NCI-H526 (cell line): Measurements from ENCODE around the gene ASTN2.

Source experiments
- DNase-seq, 2 experiments: peaks; one replicate each; lab custom pipeline; 2025; lab: John Stamatoyannopoulos, UW

ASTN2 gene

DNA sequence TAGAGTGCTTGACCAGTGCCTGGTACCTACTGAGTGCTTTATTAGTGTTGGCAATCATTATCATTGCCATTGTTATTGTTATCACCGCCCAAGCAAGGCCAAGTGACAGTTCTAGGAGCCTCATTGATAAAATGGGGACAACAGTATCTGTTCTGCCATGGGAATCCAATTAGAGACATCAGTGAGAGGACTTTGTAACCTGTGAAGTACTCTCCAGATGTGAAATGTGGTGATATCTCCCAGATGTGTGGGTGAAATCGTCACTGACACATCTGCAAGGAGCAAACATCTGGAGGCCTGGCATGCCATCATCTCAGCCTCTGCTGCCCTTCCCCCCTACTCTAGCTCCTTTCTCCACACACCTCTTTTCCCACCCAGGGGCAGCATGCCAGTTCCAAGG is 1000.5 kb downstream of the ASTN2 start:
- DNase-seq = no peak

GRCh38 chr9:116411506-116411905 is 1003.4 kb downstream of the ASTN2 start:
- no peak for DNase-seq

DNA sequence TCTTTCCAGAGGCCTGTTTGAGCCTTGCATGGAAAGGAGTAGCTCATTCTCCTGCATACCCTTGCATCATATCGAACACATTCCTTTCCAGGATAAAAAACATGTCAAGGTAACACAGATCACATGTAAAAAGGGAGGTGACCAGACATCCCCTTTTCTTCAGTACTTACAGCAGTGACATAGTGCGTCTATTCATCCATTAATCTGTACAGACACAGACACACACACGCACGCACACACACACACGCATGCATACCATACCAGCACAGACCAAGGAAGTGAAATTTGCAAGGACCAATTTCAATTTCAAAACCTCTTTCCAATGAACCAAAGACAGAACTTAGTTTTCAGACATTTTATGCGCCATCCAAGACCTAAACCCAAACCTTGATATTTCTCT is 1005.2 kb downstream of the ASTN2 start:
- DNase-seq = no peak

- DNase-seq = no peak
Observed at GRCh38 chr9:116409129-116409528, 1005.7 kb downstream of the ASTN2 start.

DNA sequence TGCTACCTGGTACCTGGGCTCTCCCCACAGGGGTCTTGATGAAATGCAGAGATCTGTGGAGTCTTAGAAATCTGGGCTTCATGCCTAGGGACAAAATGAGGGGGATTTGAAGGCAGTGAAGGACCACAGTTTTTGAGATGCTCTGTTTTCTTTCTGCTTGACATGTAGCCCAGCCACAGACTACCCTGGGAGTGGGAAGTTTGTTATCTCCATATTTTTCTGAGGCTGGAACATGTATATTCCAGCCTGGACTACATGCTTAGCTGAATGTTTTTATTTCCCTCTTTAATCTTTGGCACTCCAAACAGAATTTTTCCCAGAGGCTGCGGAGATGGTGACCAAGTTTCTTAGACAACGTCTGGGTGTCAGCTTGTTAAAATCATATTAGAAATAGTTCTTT is 1008.4 kb downstream of the ASTN2 start:
- DNase-seq = no peak

DNA sequence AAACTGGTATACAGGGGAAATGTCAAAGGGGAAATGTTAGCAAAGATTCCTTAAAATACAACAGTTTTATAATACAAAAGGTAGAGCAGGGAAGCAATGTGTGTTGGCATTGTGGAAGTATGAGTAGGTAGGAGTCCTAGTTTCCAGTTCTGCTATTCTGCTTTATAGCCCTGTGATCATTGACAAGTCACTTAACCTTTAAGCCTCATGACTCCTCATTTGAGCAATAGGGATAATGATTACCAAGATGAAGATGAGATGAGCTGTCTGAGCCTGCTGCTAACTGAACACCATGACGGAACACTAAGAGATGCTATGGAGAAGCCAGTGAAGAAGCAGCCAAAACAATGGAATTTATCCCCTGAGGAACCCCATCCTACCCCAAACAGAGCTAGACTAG is 1009.5 kb downstream of the ASTN2 start:
- DNase-seq = no peak

DNA sequence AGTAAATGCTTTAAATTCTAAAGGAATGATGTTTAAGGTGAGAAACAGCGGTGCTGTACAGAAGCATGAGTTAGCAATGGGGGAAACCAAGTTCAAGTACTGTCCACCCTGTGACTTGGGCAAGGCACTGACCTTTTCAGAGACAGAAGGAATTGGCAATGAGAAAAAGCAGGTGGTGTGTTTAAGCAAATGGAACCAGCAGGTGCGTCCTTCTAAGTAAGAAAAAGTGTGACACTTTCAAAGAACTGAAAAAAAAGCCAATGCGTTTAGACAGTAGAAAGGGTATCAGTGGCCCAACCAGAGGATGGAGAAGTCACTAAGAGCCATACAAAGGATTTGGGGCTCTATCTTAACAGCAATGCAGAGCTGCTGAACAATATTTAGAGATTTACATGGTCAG is 1010.6 kb downstream of the ASTN2 start:
- no peak for DNase-seq

DNA sequence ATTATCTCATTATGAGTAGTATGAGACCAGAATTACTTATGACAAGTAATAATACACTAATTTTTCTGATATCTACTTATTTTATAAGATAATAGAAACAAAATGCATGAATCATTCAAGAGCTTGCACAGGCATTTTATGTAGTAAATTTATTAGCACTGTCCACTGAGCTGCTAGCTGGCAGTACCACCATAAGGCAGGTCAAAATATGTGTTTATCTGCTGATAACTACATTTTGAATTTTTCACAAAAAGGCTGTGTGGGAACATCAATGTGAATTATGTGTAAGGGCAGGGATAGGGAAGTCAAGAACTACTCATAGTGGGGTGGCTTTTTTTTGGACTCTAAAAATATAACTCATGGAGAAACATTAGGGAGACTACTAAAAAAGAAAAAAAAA is 1011.7 kb downstream of the ASTN2 start:
- no peak for DNase-seq

DNA sequence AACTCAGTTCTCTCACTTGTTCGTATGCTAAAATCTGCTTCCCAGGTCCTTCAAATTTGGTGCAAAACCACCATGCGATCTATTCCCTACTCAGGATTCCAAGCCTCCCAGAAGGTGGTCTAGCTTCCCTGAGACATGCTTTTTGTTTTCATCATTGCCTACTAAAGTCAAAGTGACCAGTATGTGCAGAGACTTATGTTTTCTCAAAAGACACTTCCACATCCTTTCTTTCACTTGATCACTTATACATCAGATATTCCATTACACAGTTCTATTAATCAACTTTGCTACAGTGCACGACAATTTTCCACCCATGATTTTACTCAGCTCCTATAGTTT is 1019.2 kb downstream of the ASTN2 start:
- DNase-seq = no peak

DNA sequence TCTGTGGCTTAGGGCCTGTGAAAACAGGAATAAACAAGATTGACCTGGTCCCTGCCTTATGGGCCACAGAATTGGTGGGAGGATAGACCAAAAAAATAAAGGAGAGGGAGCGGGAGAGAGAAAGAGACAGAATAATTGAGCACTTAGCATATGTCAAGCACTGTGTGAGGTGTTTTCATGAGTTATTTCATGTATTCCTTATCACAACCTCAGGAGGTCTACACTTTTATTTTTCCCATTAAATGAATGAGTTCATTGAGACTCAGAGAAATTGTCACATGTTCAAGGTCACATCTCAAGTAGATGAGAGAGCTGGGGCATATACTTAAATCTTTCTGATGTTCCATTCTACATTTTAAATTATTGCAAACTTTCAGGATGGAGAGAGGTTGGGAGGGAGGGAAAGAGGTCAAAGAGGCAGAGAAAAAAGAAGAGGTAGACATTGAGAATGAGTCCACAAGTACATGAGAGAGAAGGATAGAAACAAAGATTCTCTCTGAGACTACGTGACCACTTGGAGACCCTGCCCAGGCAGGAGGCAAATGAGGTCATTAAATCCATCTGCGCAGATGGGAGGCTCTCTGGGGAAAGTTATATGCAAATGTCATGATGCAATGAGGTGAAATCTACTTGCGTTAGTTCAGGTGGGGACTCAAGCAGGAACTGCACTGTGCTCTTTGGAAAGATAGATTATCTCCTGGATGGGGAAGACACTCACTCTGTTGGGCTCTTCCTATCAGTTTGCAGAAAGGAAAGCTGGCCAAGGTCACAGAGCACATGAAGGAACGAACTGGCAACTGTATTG is 1019.8 kb downstream of the ASTN2 start:
- peak; percentile 74 to 83 for DNase-seq

DNA sequence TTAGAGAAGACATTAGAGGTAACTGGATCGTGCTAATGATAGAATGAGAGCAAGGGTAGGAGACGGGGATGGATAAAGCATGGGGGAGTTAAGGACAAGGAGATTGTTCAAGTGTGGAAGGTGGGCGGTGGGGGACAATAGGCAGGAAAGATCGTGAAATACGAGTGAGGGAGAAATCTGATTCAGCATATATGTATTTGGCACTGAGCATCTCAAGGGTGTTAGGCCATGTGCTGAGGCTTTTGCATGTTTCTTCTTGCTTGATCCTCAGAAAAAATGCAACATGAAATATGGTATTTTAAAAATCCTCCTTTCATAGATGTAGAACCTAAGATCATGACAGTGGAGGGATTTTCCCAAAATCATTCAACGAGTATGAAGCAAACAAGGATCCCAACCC is 1020.8 kb downstream of the ASTN2 start:
- DNase-seq = no peak

- no peak for DNase-seq
Observed at GRCh38 chr9:116393198-116393597, 1021.7 kb downstream of the ASTN2 start.

GRCh38 chr9:116391306-116391900 is 1023.5 kb downstream of the ASTN2 start:
- no peak for DNase-seq

DNA sequence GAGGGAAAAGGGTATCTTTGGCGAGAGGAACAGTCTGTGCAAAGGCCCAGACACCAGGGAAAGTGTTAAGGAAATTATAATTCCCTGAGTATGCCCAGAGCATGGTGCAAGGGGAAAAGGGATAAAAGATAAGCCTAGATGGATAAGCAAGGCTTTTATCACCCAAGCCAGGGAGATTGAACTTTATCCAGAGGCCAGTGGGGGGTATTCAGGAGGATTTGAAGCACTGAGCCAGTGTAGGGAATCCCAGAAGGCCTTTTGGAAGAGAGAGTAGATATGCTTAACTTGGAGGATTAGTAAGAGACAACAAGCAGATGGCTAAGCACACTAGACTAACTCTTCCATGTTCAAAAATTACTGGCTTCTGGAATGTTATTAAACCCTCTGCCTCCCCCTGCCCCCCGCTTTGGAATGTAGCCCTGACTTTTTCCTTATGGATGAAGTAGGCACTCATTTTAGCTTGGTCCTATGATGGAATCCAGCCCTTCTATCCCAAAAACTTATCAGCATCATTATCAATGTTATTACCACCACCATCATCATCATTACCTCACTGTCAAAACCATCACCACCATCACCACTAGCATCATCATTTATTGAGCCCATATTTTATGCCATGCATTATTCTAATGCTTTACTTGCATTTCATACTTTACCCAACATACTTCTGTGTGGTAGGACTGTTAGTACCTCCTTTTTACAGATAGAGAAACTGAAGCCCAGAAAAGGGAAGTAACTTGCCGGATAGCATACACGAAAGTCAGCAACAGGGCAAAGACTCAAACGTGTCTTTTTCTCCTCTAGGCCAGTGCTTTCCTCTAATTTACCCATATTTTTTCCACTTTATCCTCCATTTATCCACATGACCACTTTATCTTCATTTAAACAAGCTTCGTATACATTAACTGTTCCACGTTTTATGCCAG is 1024.3 kb downstream of the ASTN2 start:
- no peak for DNase-seq

- no peak for DNase-seq
Observed at GRCh38 chr9:116389541-116390302, 1025.1 kb downstream of the ASTN2 start.

GRCh38 chr9:116387934-116388698 is 1026.7 kb downstream of the ASTN2 start:
- DNase-seq = no peak

- DNase-seq = no peak
Observed at GRCh38 chr9:116383936-116384335, 1030.9 kb downstream of the ASTN2 start.

DNA sequence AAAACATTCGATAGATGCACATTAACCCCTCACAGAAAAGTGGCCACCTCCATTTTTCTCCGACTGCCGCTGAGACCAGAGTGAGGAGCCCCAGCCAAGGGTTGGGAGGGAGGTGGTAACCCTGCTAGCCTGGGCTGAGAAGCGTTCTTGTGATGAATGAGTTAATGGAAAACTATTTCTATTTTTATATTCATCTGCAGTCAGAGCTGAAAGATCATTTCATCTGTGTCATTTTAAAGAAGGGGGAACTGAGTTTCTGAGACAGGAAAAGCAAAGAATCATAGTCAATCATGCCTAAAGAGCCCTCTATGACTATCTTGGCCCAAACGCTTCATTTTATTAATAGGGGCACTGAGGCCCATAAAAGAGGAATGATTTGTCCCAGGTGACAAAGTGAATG is 1031.7 kb downstream of the ASTN2 start:
- DNase-seq = no peak

- DNase-seq = no peak
Observed at GRCh38 chr9:116382053-116382452, 1032.8 kb downstream of the ASTN2 start.

GRCh38 chr9:116381350-116381749 is 1033.5 kb downstream of the ASTN2 start:
- DNase-seq = no peak

GRCh38 chr9:116380496-116380995 is 1034.3 kb downstream of the ASTN2 start:
- DNase-seq = no peak
